IPS DF 19.7 (cell line): Measurements from ENCODE around the gene PLS3.

Experiments used
- DNase-seq: peaks from one replicate; pipeline ENCODE4 v3.0.0-alpha.2; 2013; ENCODE audit warnings: low read depth, low spot score

The PLS3 gene

GRCh38 chrX:115694028-115694427 lies 133.1 kb downstream of the PLS3 start:
- DNase-seq, result no peak

- no peak for DNase-seq
Observed at GRCh38 chrX:115696039-115696438, 135.1 kb downstream of the PLS3 start.

GRCh38 chrX:115696939-115697338 lies 136.0 kb downstream of the PLS3 start:
- no peak for DNase-seq

GRCh38 chrX:115697806-115698205 lies 136.8 kb downstream of the PLS3 start:
- no peak for DNase-seq
